Stimulated activated CD4-positive, alpha-beta T cell treated with anti-CD3 and anti-CD28 coated beads, Interleukin-1b, Interleukin-23, amount 100 ng/mL, for 24 hours (primary cell): ENCODE results near the gene SND1.

Experiments
- DNase-seq, 4 experiments: peaks; one replicate each; pipeline ENCODE4 v3.0.0-alpha.2; 2020; ENCODE audit warnings: low read depth in 4 of 4, low spot score in 1 of 4

The SND1 gene

GRCh38 chr7:127651556-127652332 is at the start of gene SND1:
TSS of gene SND1 (plus strand) at chr7:127652194. CDS start at chr7:127652374, 180 bp downstream.
- DNase-seq: peak; percentile 91 to 99 (median 97)

- DNase-seq: no peak
Measured at GRCh38 chr7:127608446-127608845, 43.5 kb upstream of the SND1 start.

- no peak for DNase-seq
Measured at GRCh38 chr7:127609297-127609696, 42.7 kb upstream of the SND1 start.

GRCh38 chr7:127612263-127612662 is 39.7 kb upstream of the SND1 start:
- DNase-seq: no peak

- no peak for DNase-seq
Measured at GRCh38 chr7:127616724-127617123, 35.3 kb upstream of the SND1 start.

- no peak for DNase-seq
Measured at GRCh38 chr7:127618042-127618441, 34.0 kb upstream of the SND1 start, which contains the start of gene PAX4. TSS of gene PAX4 (minus strand) at chr7:127618142. CDS start at chr7:127615928, 2,214 bp downstream.

GRCh38 chr7:127618775-127619174 is 33.2 kb upstream of the SND1 start:
- DNase-seq: no peak

- no peak for DNase-seq
Measured at GRCh38 chr7:127619681-127620405, 32.2 kb upstream of the SND1 start.

- no peak for DNase-seq
Measured at GRCh38 chr7:127620406-127621233, 31.4 kb upstream of the SND1 start.

- DNase-seq: no peak
Measured at GRCh38 chr7:127625331-127625730, 26.7 kb upstream of the SND1 start.

GRCh38 chr7:127628445-127628844 is 23.5 kb upstream of the SND1 start:
- DNase-seq: no peak

- peak in 1 of 4 experiments; percentile 13 for DNase-seq
Measured at GRCh38 chr7:127629268-127629854, 22.6 kb upstream of the SND1 start.

GRCh38 chr7:127632276-127632910 is 19.6 kb upstream of the SND1 start:
- DNase-seq: no peak

- DNase-seq: no peak
Measured at GRCh38 chr7:127635659-127636285, 16.2 kb upstream of the SND1 start.

GRCh38 chr7:127638197-127638596 is 13.8 kb upstream of the SND1 start:
- DNase-seq: no peak

- no peak for DNase-seq
Measured at GRCh38 chr7:127644484-127644883, 7.5 kb upstream of the SND1 start.

- DNase-seq: no peak
Measured at GRCh38 chr7:127647636-127648035, 4.4 kb upstream of the SND1 start.

GRCh38 chr7:127648986-127649385 is 3.0 kb upstream of the SND1 start:
- no peak for DNase-seq

- no peak for DNase-seq
Measured at GRCh38 chr7:127650847-127651555, 993 bp upstream of the SND1 start.
